HG02981 (cell line): ENCODE data around the gene NUP98.

Source experiments
- ATAC-seq: cut with Tn5 transposase; IDR thresholded peaks from one replicate; pipeline ENCODE4 v1.9.1; 2021; ENCODE audit warnings: mild to moderate bottlenecking, moderate library complexity; ENCODE audit not compliant: unreplicated experiment

The NUP98 gene

GRCh38 chr11:3797329-3798090 is at the start of gene NUP98:
TSS of gene NUP98 (minus strand) at chr11:3797554. CDS start at chr11:3782117, 15,437 bp downstream.
- peak; percentile 95 for ATAC-seq

- no peak for ATAC-seq
Measured at GRCh38 chr11:3845670-3846069, 48.3 kb upstream of the NUP98 start.

GRCh38 chr11:3845246-3845645 is 47.9 kb upstream of the NUP98 start:
- no peak for ATAC-seq

GRCh38 chr11:3843326-3843725 is 46.0 kb upstream of the NUP98 start:
- no peak for ATAC-seq

- peak; percentile 55 for ATAC-seq
Measured at GRCh38 chr11:3841426-3842350, 44.3 kb upstream of the NUP98 start.

- ATAC-seq, result peak; percentile 26
Measured at GRCh38 chr11:3840870-3841425, 43.6 kb upstream of the NUP98 start, which contains the start of gene RHOG. TSS of gene RHOG (minus strand) at chr11:3840959. CDS start at chr11:3828138, 12,821 bp downstream.

GRCh38 chr11:3840004-3840869 is 42.9 kb upstream of the NUP98 start:
- ATAC-seq, result peak; percentile 10

GRCh38 chr11:3838504-3838903 is 41.1 kb upstream of the NUP98 start:
- ATAC-seq, result no peak

- no peak for ATAC-seq
Measured at GRCh38 chr11:3837793-3838192, 40.4 kb upstream of the NUP98 start.

- ATAC-seq, result no peak
Measured at GRCh38 chr11:3836903-3837302, 39.5 kb upstream of the NUP98 start.

- no peak for ATAC-seq
Measured at GRCh38 chr11:3835751-3836150, 38.4 kb upstream of the NUP98 start.

GRCh38 chr11:3834664-3835461 is 37.5 kb upstream of the NUP98 start:
- ATAC-seq, result no peak

GRCh38 chr11:3834349-3834663 is 37.0 kb upstream of the NUP98 start:
- no peak for ATAC-seq

- ATAC-seq, result no peak
Measured at GRCh38 chr11:3833449-3833848, 36.1 kb upstream of the NUP98 start.

GRCh38 chr11:3832816-3833215 is 35.5 kb upstream of the NUP98 start:
- no peak for ATAC-seq

- no peak for ATAC-seq
Measured at GRCh38 chr11:3831378-3832239, 34.3 kb upstream of the NUP98 start.

GRCh38 chr11:3830730-3831129 is 33.4 kb upstream of the NUP98 start:
- no peak for ATAC-seq

- no peak for ATAC-seq
Measured at GRCh38 chr11:3830088-3830487, 32.7 kb upstream of the NUP98 start.
